Measurements from ENCODE around the gene HEG1.

DNA sequence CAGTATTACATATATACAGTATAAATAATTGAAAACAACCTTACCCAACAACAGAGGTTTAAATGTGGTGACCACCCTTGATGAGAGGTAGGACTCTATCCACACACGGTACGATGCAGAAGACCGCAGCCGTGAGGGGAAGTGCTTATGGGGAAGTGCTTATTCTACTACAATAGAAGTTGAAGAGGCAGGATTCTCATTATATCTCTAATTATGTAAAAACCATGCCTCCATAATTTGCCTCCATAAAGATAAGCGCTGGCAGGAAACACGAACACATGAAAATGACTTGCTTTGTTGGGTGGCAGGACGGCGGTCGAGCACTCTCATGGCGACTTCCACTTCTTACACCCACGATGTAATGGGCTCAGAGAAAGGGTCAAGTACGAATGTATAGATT is 114.0 kb downstream of the HEG1 start:
- TF ChIP-seq, protein P1, sequence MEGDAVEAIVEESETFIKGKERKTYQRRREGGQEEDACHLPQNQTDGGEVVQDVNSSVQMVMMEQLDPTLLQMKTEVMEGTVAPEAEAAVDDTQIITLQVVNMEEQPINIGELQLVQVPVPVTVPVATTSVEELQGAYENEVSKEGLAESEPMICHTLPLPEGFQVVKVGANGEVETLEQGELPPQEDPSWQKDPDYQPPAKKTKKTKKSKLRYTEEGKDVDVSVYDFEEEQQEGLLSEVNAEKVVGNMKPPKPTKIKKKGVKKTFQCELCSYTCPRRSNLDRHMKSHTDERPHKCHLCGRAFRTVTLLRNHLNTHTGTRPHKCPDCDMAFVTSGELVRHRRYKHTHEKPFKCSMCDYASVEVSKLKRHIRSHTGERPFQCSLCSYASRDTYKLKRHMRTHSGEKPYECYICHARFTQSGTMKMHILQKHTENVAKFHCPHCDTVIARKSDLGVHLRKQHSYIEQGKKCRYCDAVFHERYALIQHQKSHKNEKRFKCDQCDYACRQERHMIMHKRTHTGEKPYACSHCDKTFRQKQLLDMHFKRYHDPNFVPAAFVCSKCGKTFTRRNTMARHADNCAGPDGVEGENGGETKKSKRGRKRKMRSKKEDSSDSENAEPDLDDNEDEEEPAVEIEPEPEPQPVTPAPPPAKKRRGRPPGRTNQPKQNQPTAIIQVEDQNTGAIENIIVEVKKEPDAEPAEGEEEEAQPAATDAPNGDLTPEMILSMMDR (IDR thresholded peaks at IDR 0.05 in 4 of 5, conservative IDR thresholded peaks at IDR 0.05 in 1 of 5), result no peak
- no peak for TF ChIP-seq POLR2A (IDR thresholded peaks at IDR 0.05)

Measured in gastrocnemius medialis (tissue), 4 donors.